Brain microvascular endothelial cell (primary cell): Measurements from ENCODE around the gene NFYA.
A peak's percentile ranks its signal among the peaks of the same experiment; 100 is the strongest.

Experiments used
- DNase-seq: peaks from one replicate; pipeline ENCODE4 v3.0.0-alpha.2; 2020
- H3K27ac ChIP-seq: fragments of 250-450 bp; sonication (Bioruptor Pico); 2 replicates; pipeline ENCODE4 v1.5.1; 2020; ENCODE audit warnings: mild to moderate bottlenecking, moderate library complexity
- H3K27me3 ChIP-seq: fragments of 250-450 bp; sonication (Bioruptor Pico); replicated peaks from 2 replicates; pipeline ENCODE4 v1.5.1; 2020; ENCODE audit warnings: mild to moderate bottlenecking
- H3K36me3 ChIP-seq: fragments of 250-450 bp; sonication (Bioruptor Pico); replicated peaks from 2 replicates; pipeline ENCODE4 v1.5.1; 2020; ENCODE audit warnings: mild to moderate bottlenecking
- H3K4me3 ChIP-seq: 2 replicates; pipeline ENCODE4 v1.5.1; 2011; ENCODE audit warnings: low read depth, mild to moderate bottlenecking, control low read depth, low read length, moderate library complexity
- in situ Hi-C: cut with HindIII; loops from 2 replicates; pipeline ENCODE4 v1.10.0; 2017; ENCODE audit warnings: low sequenced_read_pairs, low pct_ligation_motif_present
- TF ChIP-seq, protein P1 (sequence below): IDR thresholded peaks from 2 replicates; pipeline ENCODE4 v1.5.1; 2011; ENCODE audit warnings: low read depth, mild to moderate bottlenecking, moderate library complexity, low read length, control low read depth, inconsistent platforms; ENCODE audit errors: missing control alignments

Gene NFYA

DNA sequence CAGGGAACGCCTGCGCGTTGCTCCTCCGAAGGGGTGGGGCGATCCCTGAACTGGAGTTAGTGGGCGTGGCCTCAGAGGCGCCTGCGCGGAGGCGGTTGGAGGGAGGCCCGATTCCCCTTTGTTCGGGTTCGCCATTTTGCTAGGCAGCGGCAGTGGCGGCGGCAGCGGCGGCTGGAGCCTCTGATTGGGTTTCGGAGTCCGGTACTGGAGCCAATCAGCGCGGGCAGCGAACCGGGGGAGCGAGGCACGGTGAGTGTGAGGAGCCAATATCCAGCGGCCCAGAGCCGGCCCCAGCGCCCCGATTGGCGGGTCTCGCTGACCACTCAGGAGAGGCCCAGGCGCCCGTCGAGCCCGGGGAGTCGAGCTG is at the start of gene NFYA:
Gene NFYA (plus strand): TSS at position 139 of the 367 bp plus-strand sequence. CDS start 6,116 bp downstream, outside the sequence.
- no peak for DNase-seq
- TF ChIP-seq, protein P1, sequence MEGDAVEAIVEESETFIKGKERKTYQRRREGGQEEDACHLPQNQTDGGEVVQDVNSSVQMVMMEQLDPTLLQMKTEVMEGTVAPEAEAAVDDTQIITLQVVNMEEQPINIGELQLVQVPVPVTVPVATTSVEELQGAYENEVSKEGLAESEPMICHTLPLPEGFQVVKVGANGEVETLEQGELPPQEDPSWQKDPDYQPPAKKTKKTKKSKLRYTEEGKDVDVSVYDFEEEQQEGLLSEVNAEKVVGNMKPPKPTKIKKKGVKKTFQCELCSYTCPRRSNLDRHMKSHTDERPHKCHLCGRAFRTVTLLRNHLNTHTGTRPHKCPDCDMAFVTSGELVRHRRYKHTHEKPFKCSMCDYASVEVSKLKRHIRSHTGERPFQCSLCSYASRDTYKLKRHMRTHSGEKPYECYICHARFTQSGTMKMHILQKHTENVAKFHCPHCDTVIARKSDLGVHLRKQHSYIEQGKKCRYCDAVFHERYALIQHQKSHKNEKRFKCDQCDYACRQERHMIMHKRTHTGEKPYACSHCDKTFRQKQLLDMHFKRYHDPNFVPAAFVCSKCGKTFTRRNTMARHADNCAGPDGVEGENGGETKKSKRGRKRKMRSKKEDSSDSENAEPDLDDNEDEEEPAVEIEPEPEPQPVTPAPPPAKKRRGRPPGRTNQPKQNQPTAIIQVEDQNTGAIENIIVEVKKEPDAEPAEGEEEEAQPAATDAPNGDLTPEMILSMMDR: no peak

DNA sequence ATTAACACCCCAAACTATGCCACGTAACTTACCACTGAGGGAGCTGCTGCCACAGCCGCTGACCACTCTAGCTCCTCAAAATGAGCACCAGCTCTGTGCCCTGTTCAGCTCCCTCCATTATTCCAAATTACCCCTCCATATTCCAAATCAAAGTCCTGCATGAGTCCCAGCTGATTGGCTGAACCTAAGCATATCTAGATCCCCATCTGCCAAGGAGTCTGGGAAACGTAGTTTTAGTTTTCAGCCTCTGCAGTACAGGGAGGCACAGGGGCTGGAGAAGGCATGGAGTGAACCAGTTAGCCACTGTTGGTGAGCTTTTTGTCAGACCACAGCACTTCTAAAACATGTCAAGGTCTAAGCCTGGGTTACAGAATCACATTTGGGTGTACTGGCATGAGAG is 49.7 kb upstream of the NFYA start:
- H3K27me3 ChIP-seq: no peaks in the 10 kb centered on the region
- H3K36me3 ChIP-seq: no peaks in the 10 kb centered on the region
- no peak overlapping the region for H3K27ac ChIP-seq
- H3K4me3 ChIP-seq: no peak overlapping the region
- DNase-seq: no peak
- in situ Hi-C loops: no loop called here
- TF ChIP-seq, protein P1: no peak

More for the DNA sequence above, at the start of gene NFYA:
- H3K4me3 ChIP-seq: peak within 1 kb of the TSS; percentile 89
- H3K27me3 ChIP-seq: no peaks in the 10 kb centered on the region
- in situ Hi-C loops: no loop called here
- peak within 1 kb of the TSS; percentile 93 for H3K27ac ChIP-seq
- H3K36me3 ChIP-seq: no peaks in the 10 kb centered on the region

DNA sequence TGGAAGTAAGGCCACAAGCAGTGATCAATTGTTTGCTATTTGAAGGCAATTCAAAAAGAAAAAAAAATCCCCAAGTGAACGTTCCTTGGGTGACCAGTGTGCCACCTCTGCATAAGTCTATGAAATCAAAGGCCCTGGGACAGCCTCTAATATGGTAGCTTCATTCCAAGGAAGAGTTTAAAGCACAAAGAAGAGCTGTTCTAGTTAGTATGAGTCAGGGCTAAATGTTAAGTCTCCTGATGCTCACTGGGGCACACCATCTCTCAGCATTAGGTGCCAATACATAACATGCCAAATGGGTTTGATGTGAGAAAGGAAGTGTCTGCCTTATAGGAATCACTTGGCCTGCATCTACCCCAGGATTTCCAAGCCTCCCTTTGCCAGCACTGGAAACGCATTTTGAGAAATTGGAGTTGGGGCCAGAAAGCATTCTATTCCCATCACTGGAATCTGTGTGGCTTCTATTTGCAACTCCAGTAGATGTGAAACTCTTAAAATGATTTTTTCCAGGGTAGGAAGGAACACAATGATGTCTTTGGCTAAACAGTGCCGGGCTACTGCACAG is 46.7 kb upstream of the NFYA start:
- no peaks in the 10 kb centered on the region for H3K27me3 ChIP-seq
- in situ Hi-C loops: no loop called here
- no peak for DNase-seq
- no peak overlapping the region for H3K4me3 ChIP-seq
- H3K27ac ChIP-seq: no peak overlapping the region
- TF ChIP-seq, protein P1: no peak
- H3K36me3 ChIP-seq: no peaks in the 10 kb centered on the region

DNA sequence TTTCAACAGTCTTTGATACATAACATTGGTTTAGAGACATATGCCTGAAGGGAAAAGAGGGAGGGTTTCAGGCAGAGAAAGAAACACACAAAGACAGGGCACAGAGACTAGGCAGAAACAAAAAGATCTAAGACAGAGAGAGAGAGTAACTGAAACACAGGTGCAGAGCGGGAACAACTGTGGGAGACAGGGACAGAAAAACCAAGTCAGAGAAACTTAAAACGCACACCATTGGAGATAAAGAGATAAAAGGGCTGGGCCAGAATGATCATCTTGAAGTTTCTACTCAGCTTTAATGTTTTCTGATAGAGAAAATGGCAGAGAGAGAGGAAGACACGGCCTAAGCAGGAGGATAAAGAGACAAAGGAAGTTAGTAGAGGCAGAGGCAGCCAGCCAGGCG is 45.5 kb upstream of the NFYA start:
- no peak for DNase-seq
- in situ Hi-C loops: no loop called here
- H3K27ac ChIP-seq: no peak overlapping the region
- no peaks in the 10 kb centered on the region for H3K36me3 ChIP-seq
- no peaks in the 10 kb centered on the region for H3K27me3 ChIP-seq
- TF ChIP-seq, protein P1: no peak
- peak overlapping the region; percentile 55 for H3K4me3 ChIP-seq

DNA sequence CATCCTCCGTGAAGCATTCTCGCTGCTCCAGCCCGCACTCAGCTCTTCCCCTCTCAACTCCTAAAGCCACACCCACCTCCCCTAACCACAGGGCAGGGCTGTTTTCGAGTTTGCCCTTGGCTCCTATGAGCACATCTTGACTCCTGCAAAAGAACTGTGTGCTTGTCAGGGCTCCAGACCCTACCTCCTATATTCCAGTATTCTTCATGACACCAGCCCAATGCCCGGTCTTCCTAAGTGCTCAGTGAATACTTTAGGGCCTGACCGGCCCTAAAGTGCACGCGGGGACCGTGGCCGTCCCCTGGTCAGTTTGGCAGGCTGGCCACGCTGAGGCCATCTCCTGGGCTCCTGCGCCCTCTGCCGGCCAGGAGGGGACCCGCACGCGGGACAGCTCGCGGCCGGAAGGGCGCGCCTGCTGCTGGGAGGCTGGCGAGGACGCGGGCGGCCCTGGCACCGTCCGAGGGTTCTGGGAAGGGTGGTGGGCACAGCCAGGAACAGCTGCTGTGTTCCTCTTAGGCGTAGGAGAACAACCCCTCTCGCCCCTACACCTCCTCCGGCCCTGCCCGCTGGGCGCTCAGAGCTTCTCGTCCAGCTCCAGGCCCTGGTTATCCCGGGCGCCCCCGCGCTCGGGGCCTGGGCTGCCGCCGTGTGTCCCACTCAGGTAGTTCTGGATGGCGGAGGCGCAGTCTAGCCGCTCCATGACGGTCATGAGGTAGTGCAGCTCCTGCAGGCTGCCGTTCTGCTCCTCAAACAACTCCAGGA is 44.8 kb upstream of the NFYA start:
- Histone ChIP-seq H3K27ac (no peak overlapping the region), H3K4me3 (peak overlapping the region; percentile 55), H3K36me3 (no peaks in the 10 kb centered on the region), H3K27me3 (no peaks in the 10 kb centered on the region)
- in situ Hi-C loops: no loop called here
- DNase-seq: peak; percentile 32
- TF ChIP-seq, protein P1: peak; percentile 75
